ENCODE data around the gene LIPC.
A peak's percentile ranks its signal among the peaks of the same experiment; 100 is the strongest.

- TF ChIP-seq HCFC1 (IDR thresholded peaks at IDR 0.05; ENCODE audit: low read depth, low read length): no peak
- TF ChIP-seq E2F6 (IDR thresholded peaks at IDR 0.05; ENCODE audit: borderline replicate concordance in 1 of 2, extremely low read depth in 1 of 2, insufficient read depth in 1 of 2, insufficient read length in 1 of 2, low read depth in 1 of 2, low read length in 1 of 2, poor library complexity in 1 of 2, severe bottlenecking in 1 of 2): no peak
- TF ChIP-seq REST (IDR thresholded peaks at IDR 0.05; ENCODE audit: borderline replicate concordance): no peak
- TF ChIP-seq REST (CRISPR knock-in tag; IDR thresholded peaks at IDR 0.05; ENCODE audit: low read depth): no peak
- TF ChIP-seq CTCF (IDR thresholded peaks at IDR 0.05 in 2 of 3, conservative IDR thresholded peaks at IDR 0.05 in 1 of 3; ENCODE audit: insufficient read depth in 2 of 3, low read depth in 1 of 3, low read length in 3 of 3): no peak
- TF ChIP-seq CREB3 (tag; conservative IDR thresholded peaks at IDR 0.05; ENCODE audit: low read depth): no peak
- TF ChIP-seq ZBTB33 (CRISPR knock-in tag; IDR thresholded peaks at IDR 0.05): no peak
- TF ChIP-seq GABPA (tag; conservative IDR thresholded peaks at IDR 0.05; ENCODE audit: low read depth): 0 out of 2 replicates have a peak, but pooled peaks have one; percentile 27
- TF ChIP-seq E2F8 (IDR thresholded peaks at IDR 0.05; ENCODE audit: low read depth, partially characterized antibody): no peak
Observed at GRCh38 chr15:58459045-58459444, 27.3 kb downstream of the LIPC start.
